ENCODE measurements around the gene RCOR3. TPM values are rescaled to one million over a fixed set of nuclear protein-coding genes. Genes with fewer than 3 reads are reported as not detected.

The RCOR3 gene
- polyA plus RNA-seq, 4 donors: 67.6 to 85.3 (median 76.4) TPM

- DNase-seq (ENCODE audit: low read depth in 4 of 4, low spot score in 3 of 4): peak in 1 of 4 donors; percentile 45
Observed at GRCh38 chr1:211323156-211324063, 64.2 kb downstream of the RCOR3 start.

GRCh38 chr1:211324992-211325775 is 66.0 kb downstream of the RCOR3 start:
- no peak for DNase-seq (ENCODE audit: low read depth in 4 of 4, low spot score in 3 of 4)

DNA sequence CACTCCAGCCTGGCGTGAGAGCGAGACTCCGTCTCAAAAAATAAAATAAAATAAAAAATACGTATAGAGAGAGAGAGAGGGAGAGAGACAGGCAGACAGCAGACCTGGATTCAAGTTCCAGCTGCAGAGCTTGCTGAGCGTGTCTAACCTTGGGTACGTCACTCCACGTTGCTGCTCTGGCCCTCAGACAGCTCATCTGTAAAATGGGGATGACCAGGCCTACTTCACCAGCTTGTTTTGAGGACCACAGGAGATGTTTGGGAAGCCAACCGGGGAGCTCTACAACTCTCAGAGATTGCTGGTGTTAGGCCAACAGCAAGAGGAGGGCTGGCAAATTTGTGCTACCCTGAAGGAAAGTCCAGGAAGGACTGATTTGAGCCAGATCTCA is 67.0 kb downstream of the RCOR3 start:
- DNase-seq (ENCODE audit: low read depth in 4 of 4, low spot score in 3 of 4): no peak

- peak in 1 of 4 donors; percentile 26 for DNase-seq (ENCODE audit: low read depth in 4 of 4, low spot score in 3 of 4)
Observed at GRCh38 chr1:211326528-211327345, 67.6 kb downstream of the RCOR3 start, which contains the start of gene TRAF5. Gene TRAF5, plus strand, starts transcription at chr1:211326833. Its CDS starts 26,407 bp downstream, at chr1:211353240.

DNA sequence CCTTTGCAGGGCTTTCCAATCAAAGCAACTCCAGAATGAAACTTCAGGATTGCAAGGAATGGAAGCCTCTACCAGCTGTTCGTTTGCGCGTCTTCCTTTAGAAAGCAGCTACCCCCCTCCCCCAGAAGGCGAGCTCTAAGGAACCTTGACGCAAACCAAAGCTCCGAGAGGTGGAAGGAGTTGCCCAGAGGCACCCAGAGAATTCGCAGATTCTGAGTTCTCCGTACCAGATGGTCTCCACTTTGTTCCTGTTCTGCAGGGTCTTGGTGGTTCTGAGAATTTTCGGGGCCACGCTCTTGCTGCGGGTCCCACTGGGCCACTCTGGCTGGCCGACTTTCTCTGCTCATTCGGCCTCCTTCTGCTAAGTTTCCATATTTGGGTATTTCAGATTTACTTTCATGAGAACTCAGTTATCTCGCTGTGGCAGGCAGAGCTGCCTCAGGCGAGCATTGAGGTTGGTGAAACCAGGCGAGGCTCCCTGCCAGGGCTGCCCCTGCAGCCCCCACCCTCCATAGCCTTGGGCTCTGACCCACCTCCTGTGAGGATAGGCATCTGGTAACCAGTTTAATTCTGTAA is 68.3 kb downstream of the RCOR3 start:
- peak in 2 of 4 donors; percentile 32 to 48 for DNase-seq (ENCODE audit: low read depth in 4 of 4, low spot score in 3 of 4)

GRCh38 chr1:211328084-211328694 is 69.0 kb downstream of the RCOR3 start:
- DNase-seq (ENCODE audit: low read depth in 4 of 4, low spot score in 3 of 4): no peak

- DNase-seq (ENCODE audit: low read depth in 4 of 4, low spot score in 3 of 4): no peak
Observed at GRCh38 chr1:211328866-211329475, 69.8 kb downstream of the RCOR3 start.

- DNase-seq (ENCODE audit: low read depth in 4 of 4, low spot score in 3 of 4): no peak
Observed at GRCh38 chr1:211329764-211330201, 70.6 kb downstream of the RCOR3 start.

GRCh38 chr1:211330282-211330936 is 71.2 kb downstream of the RCOR3 start:
- no peak for DNase-seq (ENCODE audit: low read depth in 4 of 4, low spot score in 3 of 4)

DNA sequence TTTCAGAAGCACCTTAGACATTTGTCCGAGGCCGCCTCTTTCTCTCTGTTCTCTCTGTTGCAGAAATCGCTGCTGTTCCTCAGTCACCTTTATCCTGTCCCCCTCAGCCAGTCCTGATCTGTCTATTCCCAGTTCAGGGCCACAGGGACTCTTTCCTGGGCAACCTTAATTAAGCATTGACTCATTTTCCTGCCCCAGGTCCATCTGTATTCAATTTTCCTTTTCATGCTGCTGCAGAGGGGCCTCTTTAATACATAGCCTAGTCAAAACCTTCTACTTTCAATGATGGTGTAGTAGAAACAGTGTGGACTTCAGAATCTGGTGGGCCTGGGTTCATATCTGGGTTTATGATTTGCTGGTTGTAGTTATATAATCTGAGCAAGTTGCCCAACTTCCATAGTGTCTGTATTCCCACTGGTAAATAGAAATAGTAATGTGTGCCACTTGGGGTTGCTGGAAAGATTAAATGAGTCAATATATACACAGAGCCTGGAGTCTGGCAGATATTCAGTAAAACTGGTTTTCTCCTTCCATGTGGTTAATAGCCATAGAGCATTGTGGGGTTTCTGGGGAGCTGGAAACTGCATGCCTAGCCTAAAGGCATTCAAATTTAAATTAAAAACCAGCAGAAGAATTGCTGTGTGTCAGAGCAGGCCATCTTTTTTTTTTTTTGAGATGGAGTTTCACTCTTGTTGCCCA is 72.0 kb downstream of the RCOR3 start:
- DNase-seq (ENCODE audit: low read depth in 4 of 4, low spot score in 3 of 4): no peak

DNA sequence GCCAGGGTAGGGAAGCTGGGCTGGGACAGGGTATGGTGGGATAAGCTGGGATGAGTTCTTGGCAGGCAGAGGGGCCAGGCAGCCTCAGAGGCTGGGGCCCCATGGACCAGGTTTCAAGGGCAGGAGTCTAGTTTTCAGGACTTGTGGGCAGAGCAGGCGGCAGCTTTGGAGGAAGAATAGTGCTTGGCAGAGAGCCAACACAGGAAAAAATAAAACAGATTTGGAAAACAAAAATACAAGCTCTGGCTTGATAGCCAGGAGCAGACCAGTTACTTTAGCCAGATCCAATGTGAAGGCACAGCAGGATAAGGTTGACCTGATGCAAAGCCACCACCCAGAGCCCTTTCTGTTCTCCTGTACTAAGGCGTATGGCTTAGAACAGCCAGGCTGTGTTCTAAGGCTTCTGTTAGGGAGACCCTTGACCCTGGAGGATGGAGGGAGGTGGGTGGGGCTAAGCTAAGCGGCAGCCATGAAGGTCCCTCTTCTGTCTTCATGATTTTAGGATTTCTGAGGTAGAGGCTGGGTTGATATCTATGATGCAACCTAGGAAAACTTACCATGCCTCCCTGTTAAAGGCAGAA is 73.0 kb downstream of the RCOR3 start:
- DNase-seq (ENCODE audit: low read depth in 4 of 4, low spot score in 3 of 4): no peak

GRCh38 chr1:211332830-211333229 is 73.7 kb downstream of the RCOR3 start:
- no peak for DNase-seq (ENCODE audit: low read depth in 4 of 4, low spot score in 3 of 4)

- no peak for DNase-seq (ENCODE audit: low read depth in 4 of 4, low spot score in 3 of 4)
Observed at GRCh38 chr1:211333906-211334305, 74.7 kb downstream of the RCOR3 start.

DNA sequence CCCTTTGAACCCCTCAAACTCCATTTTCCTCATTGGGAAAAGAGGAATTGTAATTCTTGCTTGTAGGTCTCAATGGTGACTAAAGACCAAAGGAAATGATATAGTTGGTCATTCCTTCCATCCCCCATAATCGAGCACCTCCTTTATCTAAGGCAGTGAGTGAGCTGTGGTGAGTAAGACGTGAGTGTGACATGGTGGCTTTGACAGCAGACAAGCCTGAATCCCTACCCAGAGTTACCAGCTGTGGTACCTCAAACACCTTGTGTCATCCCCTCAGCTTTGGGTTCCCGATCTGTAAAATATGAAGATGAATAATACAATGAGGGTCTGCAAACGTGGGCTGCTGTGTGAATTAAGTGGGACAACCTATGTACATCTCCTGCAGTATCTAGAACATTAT is 75.8 kb downstream of the RCOR3 start:
- no peak for DNase-seq (ENCODE audit: low read depth in 4 of 4, low spot score in 3 of 4)

DNA sequence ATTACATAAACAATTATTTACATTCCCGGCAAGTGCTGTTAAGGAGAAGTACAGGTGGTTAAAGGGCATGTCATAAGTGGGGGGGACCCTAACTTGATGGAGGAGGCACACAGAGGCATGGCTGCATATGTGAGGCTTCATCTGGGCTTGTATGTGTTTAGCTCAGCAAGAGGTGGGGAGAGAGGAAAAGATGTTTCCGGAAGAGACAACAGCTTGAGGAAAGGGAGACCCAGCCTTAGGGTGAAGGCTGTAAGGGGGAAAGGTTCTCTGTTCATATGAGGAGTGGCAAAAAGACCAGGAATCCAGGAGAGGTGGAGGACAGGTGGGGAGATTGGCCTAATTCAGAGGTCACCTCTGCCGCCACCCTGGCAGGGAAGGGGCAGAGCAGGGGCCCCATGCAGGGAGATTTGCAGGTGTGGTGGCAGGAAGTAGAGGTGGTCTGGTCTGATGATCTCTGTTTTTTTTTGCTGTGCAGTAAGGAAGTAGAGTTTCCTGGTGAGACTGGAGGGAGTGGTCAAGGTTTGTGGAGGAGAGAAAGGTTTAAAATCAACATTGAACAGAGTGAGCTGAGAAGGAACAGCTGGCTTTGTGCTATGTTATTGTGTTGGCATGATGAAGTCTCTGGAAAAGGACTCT is 76.5 kb downstream of the RCOR3 start:
- DNase-seq (ENCODE audit: low read depth in 4 of 4, low spot score in 3 of 4): no peak

GRCh38 chr1:211336161-211336560 is 77.0 kb downstream of the RCOR3 start:
- no peak for DNase-seq (ENCODE audit: low read depth in 4 of 4, low spot score in 3 of 4)

DNA sequence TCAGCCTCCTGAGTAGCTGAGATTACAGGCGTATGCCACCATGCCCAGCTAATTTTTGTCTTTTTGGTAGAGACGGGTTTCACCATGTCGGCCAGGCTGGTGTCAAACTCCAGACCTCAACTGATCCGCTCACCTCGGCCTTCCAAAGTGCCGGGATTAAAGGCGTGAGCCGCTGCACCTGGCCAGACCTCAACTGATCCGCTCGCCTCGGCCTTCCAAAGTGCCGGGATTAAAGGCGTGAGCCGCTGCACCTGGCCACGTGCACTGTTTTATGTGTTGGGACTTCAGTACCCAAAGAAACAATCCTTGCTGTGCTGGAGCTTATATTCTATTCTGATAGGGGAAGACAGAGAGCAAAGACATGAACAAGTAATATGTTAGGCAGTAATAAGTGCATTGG is 77.6 kb downstream of the RCOR3 start:
- no peak for DNase-seq (ENCODE audit: low read depth in 4 of 4, low spot score in 3 of 4)

Measured in right renal pelvis (tissue), 4 donors.